HG03439 (cell line): ENCODE measurements around the gene PUM1.

ENCODE experiments used
- ATAC-seq: cut with Tn5 transposase; IDR thresholded peaks from one replicate; pipeline ENCODE4 v1.9.1; 2021; ENCODE audit warnings: mild to moderate bottlenecking, moderate library complexity; ENCODE audit not compliant: unreplicated experiment

PUM1 gene

GRCh38 chr1:30908696-30909364 is 156.7 kb downstream of the PUM1 start, which contains the start of gene SDC3:
Gene SDC3, minus strand, starts transcription at chr1:30908758. Its CDS starts 172 bp downstream, at chr1:30908586.
- no peak for ATAC-seq

- no peak for ATAC-seq
Measured at GRCh38 chr1:30908316-30908695, 157.2 kb downstream of the PUM1 start.

DNA sequence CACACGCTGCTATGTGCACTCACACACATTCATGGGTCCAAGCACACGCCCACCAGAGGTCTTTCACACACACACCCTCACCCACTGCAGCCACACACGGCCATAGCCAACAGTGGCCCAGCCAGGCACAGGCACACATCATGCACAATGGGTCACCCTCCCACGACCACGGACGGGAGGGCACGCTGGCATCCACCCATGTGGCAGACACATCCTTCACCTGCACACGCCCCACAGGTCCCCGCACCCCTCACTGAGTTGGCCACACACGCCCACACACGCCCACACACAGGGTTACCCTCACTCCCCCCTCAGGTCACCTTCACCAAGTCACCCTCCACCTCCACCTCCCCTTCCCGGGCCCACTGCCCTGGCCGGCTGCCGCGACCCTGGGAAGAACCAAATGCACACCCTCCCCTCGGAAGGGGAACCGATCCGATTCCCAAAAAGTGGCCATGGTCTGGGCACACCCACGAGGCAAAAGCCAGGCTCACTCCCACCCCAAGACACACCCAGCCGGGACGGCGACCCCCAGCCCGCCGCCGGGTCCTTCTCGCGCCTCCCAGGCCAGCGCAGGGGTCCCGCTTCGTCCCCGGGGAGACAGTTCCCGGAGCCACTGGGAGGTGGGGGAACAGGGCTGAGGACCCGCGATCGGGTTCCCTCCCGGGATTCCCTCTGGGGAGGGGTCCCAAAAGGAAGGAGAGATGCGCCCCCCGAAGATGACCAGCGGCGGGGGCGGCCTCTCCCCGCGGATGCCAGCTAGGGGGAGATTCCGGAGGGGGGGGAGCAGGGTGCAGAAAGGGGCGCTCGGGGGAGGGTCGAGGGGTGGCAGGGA is 157.8 kb downstream of the PUM1 start:
- ATAC-seq: no peak

DNA sequence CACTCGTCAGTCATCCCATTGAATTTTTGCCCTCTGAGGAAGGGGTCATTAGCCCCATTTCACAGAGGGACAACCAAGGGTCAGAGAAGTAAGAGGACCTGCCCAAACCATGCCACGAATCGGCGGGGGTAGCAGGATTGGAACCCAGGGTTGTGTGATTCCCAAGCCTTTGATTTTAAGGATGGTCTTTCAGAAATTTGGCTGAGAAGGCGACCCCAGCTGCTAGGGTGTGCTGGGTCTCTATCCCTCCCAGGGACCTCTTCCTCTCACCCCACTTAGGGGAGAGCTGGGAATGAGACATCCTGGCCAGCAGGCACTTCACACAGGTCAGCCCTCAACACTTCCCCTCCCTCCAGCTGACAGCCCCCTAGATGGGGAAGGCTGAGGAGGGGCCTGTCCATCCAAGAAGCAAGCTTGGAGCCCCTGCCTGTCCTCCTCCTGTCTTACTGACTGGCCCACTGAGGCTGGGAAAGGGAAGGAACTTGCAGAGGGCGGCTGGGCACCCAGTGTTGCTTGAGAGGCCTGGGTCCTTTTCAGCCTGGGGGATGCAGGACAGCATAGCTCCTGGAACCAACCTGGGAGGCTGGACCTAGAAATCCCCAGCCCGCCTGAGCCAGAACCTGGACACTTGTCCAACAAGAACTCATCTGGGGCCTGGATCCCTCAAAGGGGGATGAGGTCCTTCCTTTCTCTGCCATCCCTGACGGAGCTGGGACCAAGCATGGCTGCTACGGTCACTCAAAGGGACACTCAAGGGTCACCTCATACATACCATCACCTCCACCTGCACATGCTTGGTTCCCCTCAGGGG is 158.7 kb downstream of the PUM1 start:
- no peak for ATAC-seq

GRCh38 chr1:30905916-30906620 is 159.4 kb downstream of the PUM1 start:
- no peak for ATAC-seq

GRCh38 chr1:30905403-30905802 is 160.1 kb downstream of the PUM1 start:
- no peak for ATAC-seq

GRCh38 chr1:30904962-30905335 is 160.6 kb downstream of the PUM1 start:
- ATAC-seq: no peak

- no peak for ATAC-seq
Measured at GRCh38 chr1:30904191-30904961, 161.1 kb downstream of the PUM1 start.

GRCh38 chr1:30903343-30904034 is 162.0 kb downstream of the PUM1 start:
- no peak for ATAC-seq

DNA sequence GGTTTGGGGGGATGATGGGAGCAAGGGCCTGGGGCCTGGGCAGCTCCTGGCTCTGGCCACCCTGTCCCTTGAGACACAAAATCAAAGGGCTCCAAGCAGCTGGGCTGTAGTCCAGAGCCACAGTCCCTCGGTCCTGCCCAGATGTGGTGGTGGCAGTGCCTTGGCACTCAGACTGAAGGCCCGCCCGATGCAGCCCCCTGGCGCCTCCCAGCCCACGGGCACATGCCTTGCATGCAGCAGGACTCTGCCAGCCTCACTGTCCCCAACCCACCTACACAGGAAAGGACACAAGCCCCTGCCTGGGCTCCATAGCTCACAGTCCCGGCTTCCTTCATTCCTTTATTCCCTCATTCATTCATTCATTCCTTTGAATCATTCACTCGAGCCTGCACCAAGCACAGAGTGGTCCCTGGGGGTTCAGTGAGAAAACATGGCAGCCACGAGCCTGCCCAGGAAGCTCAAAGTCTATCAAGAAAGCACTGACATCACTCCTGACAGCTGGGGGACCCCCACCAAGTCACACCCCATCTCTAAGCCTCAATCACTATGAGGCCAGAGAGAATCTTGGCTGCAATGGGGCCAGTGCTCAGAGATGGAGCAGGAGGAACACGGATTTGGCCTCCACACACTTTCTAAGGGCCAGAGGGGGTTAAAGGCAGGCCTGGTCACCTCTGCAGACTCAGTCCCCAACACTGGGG is 162.8 kb downstream of the PUM1 start:
- ATAC-seq: no peak

DNA sequence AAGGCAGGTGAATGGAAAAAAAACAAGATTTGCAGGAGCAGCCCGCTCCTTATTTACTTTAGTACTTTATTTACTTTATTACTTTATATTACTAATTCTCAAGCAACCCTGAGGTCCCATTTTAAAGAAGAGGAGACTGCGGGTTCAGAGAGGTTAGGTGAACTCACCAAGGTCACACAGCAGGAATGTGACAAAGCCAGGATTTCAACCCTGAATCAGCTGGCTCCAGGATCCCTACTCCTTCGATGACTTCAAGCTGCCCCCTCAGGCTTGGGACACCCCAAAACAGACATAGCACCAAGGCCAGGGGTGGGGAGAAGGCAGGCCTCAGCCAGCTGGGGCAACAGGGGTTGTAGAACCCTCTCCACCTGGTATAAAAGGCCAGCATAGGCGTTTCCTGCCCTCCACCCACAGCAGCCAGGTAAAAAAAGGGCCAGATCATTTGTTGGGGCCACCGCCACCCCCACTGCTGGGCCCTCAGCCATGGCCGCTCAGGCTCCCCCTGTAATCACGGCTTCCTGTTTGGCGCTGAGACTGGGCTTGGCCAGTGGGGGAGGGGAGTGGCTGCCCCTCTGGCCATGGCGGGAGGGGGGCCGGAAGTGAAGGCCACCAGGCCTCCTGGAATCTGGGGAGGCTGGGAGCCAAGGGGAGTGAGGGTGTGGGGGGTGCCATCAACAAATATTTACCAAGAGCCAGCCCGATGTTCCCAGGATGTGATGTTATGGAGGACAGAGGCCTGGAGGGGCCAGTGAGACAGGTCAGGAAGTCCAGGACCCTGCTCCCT is 163.5 kb downstream of the PUM1 start:
- ATAC-seq: no peak

DNA sequence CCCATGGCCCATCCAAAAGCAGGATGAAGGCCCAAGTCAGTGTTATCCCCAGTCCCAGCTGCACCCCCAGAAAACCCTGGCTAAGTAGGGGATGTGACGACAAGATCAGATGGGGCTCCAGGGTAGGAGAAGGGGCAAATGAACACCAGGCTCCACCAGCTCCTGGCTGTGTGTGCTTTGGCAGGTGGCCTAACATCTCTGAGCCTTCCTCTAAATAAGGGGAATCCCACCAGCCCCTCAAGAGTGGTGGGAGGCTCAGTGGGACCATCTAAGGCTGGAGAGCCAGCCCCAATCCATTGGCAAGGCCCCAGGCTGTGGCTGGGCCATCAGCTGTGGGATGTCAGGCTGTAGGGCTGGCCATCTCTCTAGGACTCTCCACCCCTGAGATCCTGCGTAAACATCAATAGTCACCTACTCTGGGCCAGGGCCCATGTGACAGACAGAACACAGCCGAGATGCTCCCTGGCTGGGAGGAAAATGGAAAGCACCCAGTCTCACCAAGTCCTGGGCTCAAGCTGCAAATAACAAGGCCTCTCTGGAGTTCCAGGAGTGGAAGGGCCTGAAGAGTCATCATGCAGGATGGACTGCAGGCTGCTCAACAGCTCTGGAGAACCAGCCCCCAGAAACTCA is 164.5 kb downstream of the PUM1 start:
- ATAC-seq: no peak

GRCh38 chr1:30900486-30900885 is 165.0 kb downstream of the PUM1 start:
- no peak for ATAC-seq

- no peak for ATAC-seq
Measured at GRCh38 chr1:30899577-30900389, 165.7 kb downstream of the PUM1 start.

GRCh38 chr1:30898031-30898815 is 167.3 kb downstream of the PUM1 start:
- no peak for ATAC-seq

- ATAC-seq: no peak
Measured at GRCh38 chr1:30896905-30897304, 168.6 kb downstream of the PUM1 start.
